ELF-1 (cell line): ENCODE results near the gene PSD2.
"Not testable (repeated sequence)": the region's sequence is repeated elsewhere in the genome, so short reads cannot be mapped to it uniquely, and the experiment has no call there.

Source experiments
- DNase-seq: peaks from one replicate; pipeline ENCODE4 v3.0.0-alpha.2; 2016; ENCODE audit warnings: low read depth, low spot score

The PSD2 gene

GRCh38 chr5:139789116-139789844 is 6.3 kb upstream of the PSD2 start:
- no peak for DNase-seq

GRCh38 chr5:139789845-139790189 is 5.8 kb upstream of the PSD2 start:
- DNase-seq, result peak; percentile 26

- no peak for DNase-seq
These were observed 3.4 kb upstream of the PSD2 start for GRCh38 chr5:139792218-139792617.

- DNase-seq, result not testable (repeated sequence)
These were observed 3.0 kb upstream of the PSD2 start for GRCh38 chr5:139792655-139793054.

- no peak for DNase-seq
These were observed 1.4 kb upstream of the PSD2 start for GRCh38 chr5:139794067-139794846.

- no peak for DNase-seq
These were observed 626 bp downstream of the PSD2 start for GRCh38 chr5:139796061-139796806.

- no peak for DNase-seq
These were observed 1.7 kb downstream of the PSD2 start for GRCh38 chr5:139797335-139797734.

GRCh38 chr5:139797856-139798510 is 2.4 kb downstream of the PSD2 start:
- DNase-seq, result no peak

- no peak for DNase-seq
These were observed 3.3 kb downstream of the PSD2 start for GRCh38 chr5:139798883-139799282.

GRCh38 chr5:139799359-139799758 is 3.8 kb downstream of the PSD2 start:
- DNase-seq, result no peak

GRCh38 chr5:139803978-139804377 is 8.4 kb downstream of the PSD2 start:
- no peak for DNase-seq

- no peak for DNase-seq
These were observed 9.3 kb downstream of the PSD2 start for GRCh38 chr5:139804800-139805397.

GRCh38 chr5:139805545-139805944 is 9.9 kb downstream of the PSD2 start:
- DNase-seq, result no peak

GRCh38 chr5:139806111-139806510 is 10.5 kb downstream of the PSD2 start:
- no peak for DNase-seq

GRCh38 chr5:139806726-139807646 is 11.4 kb downstream of the PSD2 start:
- DNase-seq, result no peak

GRCh38 chr5:139807647-139808030 is 12.0 kb downstream of the PSD2 start:
- DNase-seq, result no peak

GRCh38 chr5:139808481-139809330 is 13.1 kb downstream of the PSD2 start:
- peak; percentile 75 for DNase-seq

GRCh38 chr5:139809331-139809810 is 13.8 kb downstream of the PSD2 start:
- no peak for DNase-seq
